HFF-Myc (cell line): Measurements from ENCODE around the gene CACNA1E.

Experiments
- DNase-seq: peaks from one replicate; pipeline ENCODE4 v3.0.0-alpha.2; 2011; ENCODE audit warnings: low read depth; ENCODE audit errors: extremely low read depth
- H3K4me3 ChIP-seq: replicated peaks from 2 replicates; pipeline ENCODE4 v1.5.1; 2011; ENCODE audit warnings: low read depth, mild to moderate bottlenecking, control low read depth, low read length
- TF ChIP-seq, protein P1 (sequence below): IDR thresholded peaks from 2 replicates; pipeline ENCODE4 v1.5.1; 2012; ENCODE audit warnings: mild to moderate bottlenecking, low read depth, low read length, control low read depth; ENCODE audit errors: missing control alignments

CACNA1E gene

DNA sequence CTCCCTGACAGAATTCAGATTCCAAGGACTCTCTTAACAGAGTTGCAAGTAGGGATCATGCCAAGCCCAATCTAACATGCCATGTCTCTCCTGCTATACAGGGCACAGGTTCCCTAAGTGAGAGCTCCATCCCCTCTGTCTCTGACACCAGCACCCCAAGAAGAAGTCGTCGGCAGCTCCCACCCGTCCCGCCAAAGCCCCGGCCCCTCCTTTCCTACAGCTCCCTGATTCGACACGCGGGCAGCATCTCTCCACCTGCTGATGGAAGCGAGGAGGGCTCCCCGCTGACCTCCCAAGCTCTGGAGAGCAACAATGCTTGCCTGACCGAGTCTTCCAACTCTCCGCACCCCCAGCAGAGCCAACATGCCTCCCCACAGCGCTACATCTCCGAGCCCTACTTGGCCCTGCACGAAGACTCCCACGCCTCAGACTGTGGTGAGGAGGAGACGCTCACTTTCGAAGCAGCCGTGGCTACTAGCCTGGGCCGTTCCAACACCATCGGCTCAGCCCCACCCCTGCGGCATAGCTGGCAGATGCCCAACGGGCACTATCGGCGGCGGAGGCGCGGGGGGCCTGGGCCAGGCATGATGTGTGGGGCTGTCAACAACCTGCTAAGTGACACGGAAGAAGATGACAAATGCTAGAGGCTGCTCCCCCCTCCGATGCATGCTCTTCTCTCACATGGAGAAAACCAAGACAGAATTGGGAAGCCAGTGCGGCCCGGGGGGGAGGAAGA, 315.0 kb downstream of the CACNA1E start:
- TF ChIP-seq, protein P1, sequence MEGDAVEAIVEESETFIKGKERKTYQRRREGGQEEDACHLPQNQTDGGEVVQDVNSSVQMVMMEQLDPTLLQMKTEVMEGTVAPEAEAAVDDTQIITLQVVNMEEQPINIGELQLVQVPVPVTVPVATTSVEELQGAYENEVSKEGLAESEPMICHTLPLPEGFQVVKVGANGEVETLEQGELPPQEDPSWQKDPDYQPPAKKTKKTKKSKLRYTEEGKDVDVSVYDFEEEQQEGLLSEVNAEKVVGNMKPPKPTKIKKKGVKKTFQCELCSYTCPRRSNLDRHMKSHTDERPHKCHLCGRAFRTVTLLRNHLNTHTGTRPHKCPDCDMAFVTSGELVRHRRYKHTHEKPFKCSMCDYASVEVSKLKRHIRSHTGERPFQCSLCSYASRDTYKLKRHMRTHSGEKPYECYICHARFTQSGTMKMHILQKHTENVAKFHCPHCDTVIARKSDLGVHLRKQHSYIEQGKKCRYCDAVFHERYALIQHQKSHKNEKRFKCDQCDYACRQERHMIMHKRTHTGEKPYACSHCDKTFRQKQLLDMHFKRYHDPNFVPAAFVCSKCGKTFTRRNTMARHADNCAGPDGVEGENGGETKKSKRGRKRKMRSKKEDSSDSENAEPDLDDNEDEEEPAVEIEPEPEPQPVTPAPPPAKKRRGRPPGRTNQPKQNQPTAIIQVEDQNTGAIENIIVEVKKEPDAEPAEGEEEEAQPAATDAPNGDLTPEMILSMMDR, result no peak
- H3K4me3 ChIP-seq, result no peak overlapping the region
- DNase-seq, result no peak

DNA sequence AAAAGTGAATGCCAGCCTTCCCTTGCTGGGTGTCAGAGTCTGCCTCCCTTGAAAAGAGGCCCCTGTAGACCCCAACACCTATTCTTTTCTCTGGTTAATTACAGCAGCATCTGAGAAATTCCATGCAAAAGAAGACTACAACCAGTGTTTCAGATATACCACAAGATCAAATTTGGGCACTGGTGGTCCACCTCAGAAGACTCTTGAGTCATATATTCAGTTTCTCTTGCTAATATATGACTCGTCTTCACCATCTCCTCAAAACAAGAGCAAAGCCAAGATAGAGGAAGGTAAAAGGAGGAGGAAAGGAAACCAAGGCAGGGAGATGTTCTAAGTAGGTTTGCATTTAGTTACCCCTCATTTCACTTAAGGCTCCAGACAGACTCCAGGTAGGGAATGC, 318.3 kb downstream of the CACNA1E start:
- TF ChIP-seq, protein P1, result no peak
- no peak for DNase-seq
- H3K4me3 ChIP-seq, result no peak overlapping the region

- DNase-seq, result no peak
- TF ChIP-seq, protein P1, result no peak
- no peak overlapping the region for H3K4me3 ChIP-seq
Measured at GRCh38 chr1:181802466-181802865, 319.1 kb downstream of the CACNA1E start.

GRCh38 chr1:181803421-181803820, 320.1 kb downstream of the CACNA1E start:
- DNase-seq, result no peak
- no peak overlapping the region for H3K4me3 ChIP-seq
- TF ChIP-seq, protein P1, result no peak

GRCh38 chr1:181804989-181805388, 321.7 kb downstream of the CACNA1E start:
- TF ChIP-seq, protein P1, result no peak
- no peak overlapping the region for H3K4me3 ChIP-seq
- no peak for DNase-seq

GRCh38 chr1:181806746-181807145, 323.4 kb downstream of the CACNA1E start:
- TF ChIP-seq, protein P1, result no peak
- H3K4me3 ChIP-seq, result no peak overlapping the region
- no peak for DNase-seq

DNA sequence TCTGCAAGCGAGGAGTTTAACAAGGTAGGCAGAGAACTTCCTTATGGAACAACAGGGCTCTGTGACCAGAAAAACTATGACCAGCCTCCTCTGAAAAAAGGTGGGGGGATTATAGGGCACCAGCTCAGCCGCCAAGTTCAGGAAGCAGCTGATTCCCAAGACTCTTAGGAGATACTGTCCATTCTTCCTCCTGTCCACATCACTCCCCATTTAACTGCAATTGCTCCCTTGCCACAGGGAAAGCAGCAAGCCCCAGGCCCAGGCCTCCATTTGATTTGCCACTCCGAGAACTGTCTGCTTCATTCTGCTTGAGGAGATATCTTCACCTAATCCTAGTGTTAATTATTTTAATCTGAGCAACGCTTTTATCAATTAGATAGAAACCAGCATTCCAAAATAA, 323.9 kb downstream of the CACNA1E start:
- TF ChIP-seq, protein P1, result no peak
- H3K4me3 ChIP-seq, result no peak overlapping the region
- DNase-seq, result no peak
